A549 (cell line): ENCODE measurements around the gene PEX26.

Experiments used
- BHLHE40 ChIP-seq: IDR thresholded peaks from 2 replicates; pipeline ENCODE4 v1.6.1; 2012; ENCODE audit warnings: low read depth, low read length, inconsistent platforms
- CHD2 ChIP-seq: fragments of 150-350 bp; IDR thresholded peaks from 2 replicates; pipeline ENCODE4 v1.6.1; 2014; ENCODE audit warnings: low read length; ENCODE audit not compliant: partially characterized antibody
- CTCF ChIP-seq: fragments of >200 bp; sonication (Bioruptor Twin); formaldehyde crosslinking; IDR thresholded peaks from 3 replicates; pipeline ENCODE4 v1.5.1; 2016
- EHMT2 ChIP-seq: fragments of 200-600 bp; sonication (generic); IDR thresholded peaks from 2 replicates; pipeline ENCODE4 v1.6.1; 2016; ENCODE audit warnings: antibody characterized with exemption, low read depth, mild to moderate bottlenecking, moderate library complexity
- EP300 ChIP-seq, 2 experiments: fragments of >200 bp; sonication (Bioruptor Twin); formaldehyde crosslinking; IDR thresholded peaks; 2 replicates in 1 of 2; 3 replicates in 1 of 2; pipeline ENCODE4 v1.6.1; 2016 to 2017
- GATA3 ChIP-seq: IDR thresholded peaks from 2 replicates; pipeline ENCODE4 v1.6.1; 2012; ENCODE audit warnings: borderline replicate concordance
- POLR2A ChIP-seq: IDR thresholded peaks from 2 replicates; pipeline ENCODE4 v1.6.1; 2012; ENCODE audit warnings: mild to moderate bottlenecking, low read length
- RAD21 ChIP-seq, 2 experiments: fragments of >200 bp in 1 of 2; sonication (Bioruptor Twin) in 1 of 2; formaldehyde crosslinking in 1 of 2; IDR thresholded peaks in 1 of 2; conservative IDR thresholded peaks in 1 of 2; 2 replicates in 1 of 2; 3 replicates in 1 of 2; pipeline ENCODE4 v1.6.1; 2012 to 2018; ENCODE audit warnings: inconsistent platforms in 1 of 2
- REST ChIP-seq: fragments of 200-600 bp; sonication (generic); IDR thresholded peaks from 2 replicates; pipeline ENCODE4 v1.6.1; 2016; ENCODE audit warnings: antibody characterized with exemption, mild to moderate bottlenecking, moderate library complexity
- RFX5 ChIP-seq: fragments of 450-650 bp; IDR thresholded peaks from 2 replicates; pipeline ENCODE4 v1.7.1; 2014; ENCODE audit warnings: antibody characterized with exemption, mild to moderate bottlenecking, moderate library complexity
- SMC3 ChIP-seq: fragments of >200 bp; sonication (Bioruptor Twin); formaldehyde crosslinking; IDR thresholded peaks from 3 replicates; pipeline ENCODE4 v1.6.1; 2018; ENCODE audit warnings: inconsistent platforms
- ZNF302 ChIP-seq: fragments of 250-450 bp; sonication (Bioruptor Pico); IDR thresholded peaks from 2 replicates; pipeline ENCODE4 v1.9.0; 2021; ENCODE audit warnings: inconsistent platforms, mild to moderate bottlenecking, moderate library complexity
- TF ChIP-seq, protein P1 (sequence below): fragments of >200 bp; sonication (Bioruptor Twin); formaldehyde crosslinking; IDR thresholded peaks from 3 replicates; pipeline ENCODE4 v1.6.1; 2016

DNA sequence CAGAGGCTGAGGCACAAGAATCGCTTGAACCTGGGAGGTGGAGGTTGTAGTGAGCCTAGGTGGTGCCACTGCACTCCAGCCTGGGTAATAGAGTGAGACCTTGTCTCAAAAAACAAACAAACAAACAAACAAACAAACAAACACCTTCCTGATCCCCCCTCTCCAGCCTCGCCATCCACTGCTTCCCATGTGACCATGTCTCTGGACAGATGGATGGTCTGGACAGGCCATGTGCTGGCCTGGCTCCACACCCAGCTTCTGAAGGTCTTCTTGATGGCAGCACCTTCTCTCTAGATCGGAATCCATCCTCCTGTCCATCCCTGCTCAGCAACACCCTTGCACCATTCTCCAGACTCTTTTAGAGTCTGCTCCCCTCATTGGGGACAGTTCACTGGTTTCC is 10.7 kb upstream of the PEX26 start:
- TF ChIP-seq CTCF (no peak), BHLHE40 (no peak), RAD21 (conservative IDR thresholded peaks at IDR 0.05 in 1 of 2, IDR thresholded peaks at IDR 0.05 in 1 of 2) (no peak), GATA3 (no peak), EHMT2 (no peak), CHD2 (no peak), SMC3 (no peak), ZNF302 (CRISPR knock-in tag) (no peak), REST (no peak), POLR2A (no peak), RFX5 (no peak), EP300 (IDR thresholded peaks at IDR 0.05) (no peak)
- TF ChIP-seq, protein P1, sequence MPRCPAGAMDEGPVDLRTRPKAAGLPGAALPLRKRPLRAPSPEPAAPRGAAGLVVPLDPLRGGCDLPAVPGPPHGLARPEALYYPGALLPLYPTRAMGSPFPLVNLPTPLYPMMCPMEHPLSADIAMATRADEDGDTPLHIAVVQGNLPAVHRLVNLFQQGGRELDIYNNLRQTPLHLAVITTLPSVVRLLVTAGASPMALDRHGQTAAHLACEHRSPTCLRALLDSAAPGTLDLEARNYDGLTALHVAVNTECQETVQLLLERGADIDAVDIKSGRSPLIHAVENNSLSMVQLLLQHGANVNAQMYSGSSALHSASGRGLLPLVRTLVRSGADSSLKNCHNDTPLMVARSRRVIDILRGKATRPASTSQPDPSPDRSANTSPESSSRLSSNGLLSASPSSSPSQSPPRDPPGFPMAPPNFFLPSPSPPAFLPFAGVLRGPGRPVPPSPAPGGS = no peak
